HG03460 (cell line): ENCODE measurements around the gene C1QL4.

Source experiments
- ATAC-seq: cut with Tn5 transposase; IDR thresholded peaks from one replicate; pipeline ENCODE4 v1.9.1; 2021; ENCODE audit not compliant: unreplicated experiment

Gene C1QL4

DNA sequence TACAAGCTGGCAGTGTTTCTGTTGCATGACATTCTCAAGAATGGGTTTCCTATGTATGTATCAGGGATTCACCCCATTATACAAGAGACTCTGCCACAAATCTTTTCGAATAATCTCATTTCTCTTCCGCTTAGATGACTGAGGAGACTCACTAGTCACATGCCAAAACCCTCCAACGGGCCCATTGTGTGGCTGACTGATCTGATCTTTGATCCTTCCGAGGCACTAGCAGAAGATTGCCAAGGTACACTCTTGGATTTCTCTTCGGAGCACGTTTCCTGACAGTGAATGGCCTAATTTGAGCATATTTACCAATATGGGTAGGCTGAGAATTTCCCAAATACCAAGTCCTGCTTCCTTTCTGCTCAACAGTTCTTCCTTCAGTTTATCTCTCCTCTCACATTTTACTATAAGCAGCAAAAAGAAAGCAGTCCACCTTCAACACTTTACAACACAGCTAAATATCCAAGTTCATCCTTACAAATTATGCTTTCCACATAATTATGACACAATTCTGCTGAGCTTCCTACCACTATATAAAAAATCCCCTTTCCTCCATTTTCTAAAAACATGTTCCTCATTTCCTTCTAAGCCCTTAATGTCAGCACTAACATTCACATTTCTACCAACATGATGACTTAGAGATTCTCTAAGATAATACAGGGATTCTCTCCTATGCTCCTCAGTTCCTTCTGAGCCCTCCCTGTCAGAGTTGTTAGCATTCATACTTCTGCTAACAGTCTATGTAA lies 31.1 kb downstream of the C1QL4 start:
- no peak for ATAC-seq

GRCh38 chr12:49304161-49304560 lies 32.8 kb downstream of the C1QL4 start:
- no peak for ATAC-seq

GRCh38 chr12:49301760-49302159 lies 35.2 kb downstream of the C1QL4 start:
- no peak for ATAC-seq

GRCh38 chr12:49298160-49298559 lies 38.8 kb downstream of the C1QL4 start:
- no peak for ATAC-seq

DNA sequence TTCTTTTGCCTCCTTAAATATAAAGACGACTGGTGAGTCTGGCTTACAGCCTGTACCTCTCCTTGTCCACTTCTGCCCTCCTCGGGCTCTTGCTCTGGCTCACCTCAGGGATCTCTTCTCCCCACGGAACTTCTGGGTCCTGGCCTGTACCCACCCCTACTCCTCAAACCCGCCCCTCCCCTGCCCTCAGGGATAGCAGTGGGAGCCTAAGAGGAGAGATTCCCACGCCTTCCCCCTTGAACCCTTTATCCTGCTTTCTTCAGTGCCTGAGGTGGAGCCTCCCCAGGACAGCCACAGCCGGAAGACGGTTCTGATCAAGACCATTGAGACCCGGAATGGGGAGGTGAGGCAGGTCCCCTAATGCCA lies 39.3 kb downstream of the C1QL4 start:
- ATAC-seq: no peak

DNA sequence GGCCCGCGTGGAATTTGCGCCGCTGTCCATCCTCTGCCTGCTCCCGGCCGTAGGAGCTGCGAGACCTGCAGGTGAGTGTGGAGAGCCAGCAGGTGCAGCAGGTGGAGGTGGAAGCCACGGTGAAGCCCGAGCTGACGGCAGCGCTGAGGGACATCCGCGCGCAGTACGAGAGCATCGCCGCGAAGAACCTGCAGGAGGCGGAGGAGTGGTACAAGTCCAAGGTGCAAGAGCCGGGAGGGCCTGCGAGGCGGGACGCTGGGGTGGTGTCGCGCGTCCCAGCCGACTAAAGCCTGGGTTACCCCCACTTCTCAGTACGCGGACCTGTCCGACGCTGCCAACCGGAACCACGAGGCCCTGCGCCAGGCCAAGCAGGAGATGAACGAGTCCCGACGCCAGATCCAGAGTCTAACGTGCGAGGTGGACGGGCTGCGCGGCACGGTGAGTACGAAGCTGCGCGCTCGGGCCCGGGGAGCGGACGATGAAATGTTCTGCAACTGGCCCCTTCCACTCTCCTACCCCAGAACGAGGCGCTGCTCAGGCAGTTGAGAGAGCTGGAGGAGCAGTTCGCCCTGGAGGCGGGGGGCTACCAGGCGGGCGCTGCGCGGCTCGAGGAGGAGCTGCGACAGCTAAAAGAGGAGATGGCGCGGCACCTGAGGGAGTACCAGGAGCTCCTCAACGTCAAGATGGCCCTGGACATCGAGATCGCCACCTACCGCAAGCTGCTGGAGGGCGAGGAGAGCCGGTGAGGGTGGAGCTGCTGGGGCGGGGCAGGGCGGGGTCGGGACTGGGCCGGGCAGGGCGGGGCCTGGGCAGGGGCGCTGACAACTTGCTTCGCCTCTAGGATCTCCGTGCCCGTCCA lies 39.9 kb downstream of the C1QL4 start:
- ATAC-seq: no peak

- no peak for ATAC-seq
Observed at GRCh38 chr12:49296034-49296835, 40.8 kb downstream of the C1QL4 start.

DNA sequence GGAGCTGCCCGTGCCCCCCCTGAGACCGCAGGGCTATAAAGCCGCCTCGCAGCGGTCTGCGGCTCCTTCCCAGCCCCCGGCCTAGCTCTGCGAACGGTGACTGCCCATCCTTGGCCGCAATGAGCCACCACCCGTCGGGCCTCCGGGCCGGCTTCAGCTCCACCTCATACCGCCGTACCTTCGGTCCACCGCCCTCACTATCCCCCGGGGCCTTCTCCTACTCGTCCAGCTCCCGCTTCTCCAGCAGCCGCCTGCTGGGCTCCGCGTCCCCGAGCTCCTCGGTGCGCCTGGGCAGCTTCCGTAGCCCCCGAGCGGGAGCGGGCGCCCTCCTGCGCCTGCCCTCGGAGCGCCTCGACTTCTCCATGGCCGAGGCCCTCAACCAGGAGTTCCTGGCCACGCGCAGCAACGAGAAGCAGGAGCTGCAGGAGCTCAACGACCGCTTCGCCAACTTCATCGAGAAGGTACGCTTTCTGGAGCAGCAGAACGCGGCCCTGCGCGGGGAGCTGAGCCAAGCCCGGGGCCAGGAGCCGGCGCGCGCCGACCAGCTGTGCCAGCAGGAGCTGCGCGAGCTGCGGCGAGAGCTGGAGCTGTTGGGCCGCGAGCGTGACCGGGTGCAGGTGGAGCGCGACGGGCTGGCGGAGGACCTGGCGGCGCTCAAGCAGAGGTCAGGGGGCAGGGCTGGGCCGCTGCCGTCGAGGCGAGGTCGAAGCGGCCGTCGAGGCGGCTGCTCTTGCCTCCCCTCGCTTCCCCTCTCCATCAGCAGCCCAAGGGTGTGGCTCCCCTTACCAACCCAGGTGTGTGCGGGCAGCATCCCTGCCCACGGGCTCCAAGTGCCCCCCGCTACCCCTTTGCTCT lies 41.7 kb downstream of the C1QL4 start, which contains the start of gene PRPH:
TSS of gene PRPH (plus strand) at position 66 of the 855 bp plus-strand sequence. CDS start at position 120, 54 bp downstream.
- ATAC-seq: no peak

GRCh38 chr12:49294804-49295081 lies 42.2 kb downstream of the C1QL4 start:
- ATAC-seq: no peak

- no peak for ATAC-seq
Observed at GRCh38 chr12:49294086-49294803, 42.7 kb downstream of the C1QL4 start.

- ATAC-seq: no peak
Observed at GRCh38 chr12:49293056-49293956, 43.7 kb downstream of the C1QL4 start.

- ATAC-seq: no peak
Observed at GRCh38 chr12:49292729-49293055, 44.3 kb downstream of the C1QL4 start.

DNA sequence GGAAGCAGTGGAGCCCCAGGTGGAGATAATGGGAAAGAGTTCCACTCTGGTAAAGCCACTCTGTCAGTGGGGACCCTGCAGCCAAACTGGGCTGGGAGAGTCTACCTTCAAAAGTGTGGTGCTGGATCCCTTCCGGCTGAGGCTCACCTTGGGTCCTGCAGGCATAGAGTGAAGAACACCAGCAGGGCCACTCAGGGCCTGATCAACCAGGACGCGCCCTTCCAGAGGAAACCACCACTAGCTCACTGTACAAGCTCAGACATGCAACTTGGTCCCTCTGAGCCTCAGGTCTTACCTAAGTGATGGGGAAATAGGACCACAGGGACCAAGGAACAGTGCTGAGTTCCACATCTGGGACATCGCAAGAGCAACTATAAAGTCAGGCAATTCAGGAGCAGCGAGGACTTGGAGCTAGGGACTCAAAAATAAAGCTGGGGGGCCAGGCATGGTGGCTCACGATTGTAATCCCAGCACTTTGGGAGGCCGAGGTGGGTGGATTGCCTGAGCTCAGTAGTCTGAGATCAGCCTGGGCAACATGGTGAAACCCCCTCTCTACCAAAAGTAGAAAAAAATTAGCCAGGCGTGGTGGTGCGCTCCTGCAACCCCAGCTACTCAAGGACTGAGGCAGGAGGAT lies 47.9 kb downstream of the C1QL4 start:
- ATAC-seq: no peak

DNA sequence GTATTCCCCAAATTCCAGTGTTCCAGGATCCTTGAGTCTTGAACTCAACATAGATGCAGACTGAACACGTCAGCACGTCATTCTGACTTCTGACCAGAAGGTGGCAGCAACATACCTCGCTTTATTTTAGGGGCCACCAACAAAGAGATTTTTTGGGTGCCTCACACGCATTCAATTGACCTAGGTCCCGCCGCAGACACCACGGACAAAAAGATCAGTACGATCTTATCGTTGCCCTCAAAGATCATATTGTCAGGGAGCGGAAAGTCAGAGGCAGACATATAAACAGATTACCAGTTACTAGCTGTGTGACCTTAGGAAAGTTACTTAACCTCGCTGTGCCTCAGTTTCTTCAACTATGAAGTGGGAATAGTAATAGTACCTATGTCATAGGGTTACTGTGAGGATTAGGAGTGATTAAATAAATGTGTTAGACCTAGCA lies 48.6 kb downstream of the C1QL4 start:
- no peak for ATAC-seq

DNA sequence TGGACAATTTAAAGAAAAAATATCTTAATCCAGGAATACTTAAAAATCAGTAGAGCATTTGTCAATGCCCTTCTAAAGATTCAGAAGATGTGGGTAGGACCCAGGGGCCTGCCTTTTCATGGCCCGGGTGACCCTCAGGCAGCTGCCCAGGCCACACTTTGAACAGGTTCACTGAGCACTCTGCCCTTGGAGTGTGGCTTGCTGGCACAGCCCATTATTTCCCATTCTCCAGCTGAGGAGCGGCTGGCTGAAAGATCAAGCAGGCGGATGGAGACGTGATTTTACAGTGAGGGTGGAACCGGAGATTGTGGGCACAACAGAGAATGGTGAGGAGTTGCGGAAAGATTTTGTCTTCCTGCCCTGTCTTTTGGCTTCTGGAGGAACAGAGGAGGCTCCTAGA lies 49.1 kb downstream of the C1QL4 start:
- no peak for ATAC-seq

DNA sequence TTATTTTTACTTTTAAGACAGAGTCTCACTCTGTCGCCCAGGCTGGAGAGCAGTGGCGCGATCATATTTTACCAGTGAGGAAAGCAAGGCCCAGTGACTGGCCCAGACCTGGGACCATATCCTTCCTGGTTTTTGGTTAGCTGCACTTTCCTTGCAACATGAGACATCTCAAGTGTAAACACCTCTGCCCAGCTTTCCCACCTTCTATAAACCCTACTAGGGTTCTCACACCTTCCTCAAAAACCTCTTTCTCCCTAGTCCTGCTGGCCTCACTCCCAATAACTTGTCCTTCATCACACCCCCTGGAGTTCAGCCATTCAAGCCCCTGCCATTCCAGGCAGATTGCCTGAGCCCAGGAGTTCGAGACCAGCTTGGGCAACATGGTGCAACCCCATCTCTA lies 52.3 kb downstream of the C1QL4 start:
- no peak for ATAC-seq

DNA sequence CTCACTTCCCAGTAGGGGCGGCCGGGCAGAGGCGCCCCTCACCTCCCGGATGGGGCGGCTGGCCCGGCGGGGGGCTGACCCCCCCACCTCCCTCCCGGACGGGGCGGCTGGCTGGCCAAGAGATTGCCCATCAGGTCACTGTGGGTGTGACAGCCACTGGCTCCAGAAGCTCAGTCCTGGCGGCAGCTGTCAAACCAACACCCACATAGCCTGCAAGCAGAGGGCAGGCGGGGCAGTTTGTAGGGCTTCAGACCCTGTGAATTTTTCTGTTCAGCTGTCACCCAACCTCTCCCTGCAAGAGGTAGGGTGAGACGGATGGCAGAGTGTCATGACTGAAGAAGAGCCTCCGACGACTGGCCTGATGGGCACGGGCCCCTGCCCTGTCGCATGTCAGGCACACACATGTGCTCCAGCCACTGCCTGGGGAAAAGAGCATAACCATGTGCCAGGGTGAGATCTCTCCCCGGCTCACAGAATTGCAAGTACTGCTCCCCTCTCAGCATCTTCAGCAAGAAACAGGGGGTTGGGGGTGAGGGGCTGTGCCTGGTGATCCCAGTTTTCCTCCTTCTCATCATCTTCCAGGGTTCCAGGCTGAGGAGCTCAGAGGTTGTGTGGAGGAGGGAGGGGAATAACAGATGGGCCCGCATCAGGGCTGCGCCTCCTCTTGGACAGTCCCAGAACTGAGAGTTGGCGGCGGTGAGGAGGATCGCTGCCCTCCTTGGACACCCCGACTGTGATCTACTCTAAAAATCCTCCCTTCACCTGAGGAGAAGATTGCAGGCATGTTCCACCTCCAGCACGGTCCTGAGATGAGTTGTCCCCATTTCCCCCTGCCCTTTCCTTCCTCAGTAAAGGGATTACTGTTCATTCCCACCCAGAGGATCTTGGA lies 53.2 kb downstream of the C1QL4 start:
- ATAC-seq: no peak
